ENCODE measurements around the gene COPS7A. TPM values are rescaled to one million over a fixed set of nuclear protein-coding genes. Genes with fewer than 3 reads are reported as not detected.

The COPS7A gene
- total and polyA plus RNA-seq, 9 of the 15 experiments (the other 6 are each of a cell fraction or from before 2014, with no cell fraction given) = 12.7 to 36.0 (median 24.3) TPM

- ChIA-PET CTCF (ENCODE audit: low intra/inter-chr PET ratio) (no interaction called here), POLR2A (interaction anchor here (0.6 to 1.0 kb wide), 4 partner anchors 50 to 352 kb away, joined by 3 read pairs; partner anchors contain the start of gene COPS7A)
- Histone ChIP-seq H3K4me1 (replicated peaks in 1 of 2; ENCODE audit: control insufficient read depth in 2 of 2, insufficient read depth in 2 of 2, low read length in 2 of 2) (peaks cover 10 to 38% of the 10 kb centered on the region in 2 experiments; a peak in 4 of 5 replicates), H2AFZ (ENCODE audit: low read depth, low read length) (no peak overlapping the region), H3K27ac (ENCODE audit: extremely low read depth, low read depth, low read length) (no peak overlapping the region), H3K4me3 (no peak overlapping the region), H3K36me3 (ENCODE audit: control insufficient read depth, insufficient read depth, low read length) (peaks cover 32% of the 10 kb centered on the region; the same call in 2 of the 3 replicates), H3K9me3 (replicated peaks; ENCODE audit: control insufficient read depth, insufficient read depth, low read depth, low read length) (no peaks in the 10 kb centered on the region), H4K20me1 (replicated peaks; ENCODE audit: control insufficient read depth, insufficient read depth, low read length) (no peaks in the 10 kb centered on the region), H3K4me2 (ENCODE audit: insufficient read depth, low read length) (no peak overlapping the region), H3K79me2 (ENCODE audit: control insufficient read depth, insufficient read depth, low read length) (peaks cover 16% of the 10 kb centered on the region), H3K9me1 (ENCODE audit: control insufficient read depth, insufficient read depth, low read length) (no peaks in the 10 kb centered on the region), H3K27me3 (ENCODE audit: control insufficient read depth in 2 of 2, insufficient read depth in 2 of 2, low read length in 2 of 2) (no peaks in the 10 kb centered on the region; a peak in 1 of 5 replicates), H3K9ac (ENCODE audit: insufficient read depth in 1 of 2, low read depth in 2 of 2, low read length in 2 of 2) (peak overlapping the region in 1 of 2 experiments; percentile 58; a peak in 1 of 4 replicates)
- DNase-seq (ENCODE audit: extremely low read depth in 1 of 4, low spot score in 3 of 4) = no peak
- no peak for FAIRE-seq
- in situ Hi-C loops (cut with MboI) (no loop called here), intact Hi-C loops (cut with micrococcal nuclease) (no loop called here)
- WGBS (ENCODE audit: insufficient coverage, low coverage, missing lambda C conversion rate) = 56% methylated on average over 13 of the region's 21 CpGs
- no peak for ATAC-seq
- no TSS peak for BruUV-seq (replicated peaks)
- TF ChIP-seq POLR2G (IDR thresholded peaks at IDR 0.05; ENCODE audit: low read depth, low read length) = 0 out of 2 replicates have a peak, but pooled peaks have one; percentile 21
- TF ChIP-seq AFF4 (CRISPR knock-in tag; IDR thresholded peaks at IDR 0.05) = no peak
- TF ChIP-seq ZNF707 (CRISPR knock-in tag; conservative IDR thresholded peaks at IDR 0.05) = no peak
- TF ChIP-seq AFF1 (IDR thresholded peaks at IDR 0.05; ENCODE audit: low read depth in 1 of 2, partially characterized antibody in 2 of 2) = no peak
- no peak for TF ChIP-seq FOXP4 (CRISPR knock-in tag; IDR thresholded peaks at IDR 0.05; ENCODE audit: borderline replicate concordance)
- no peak for TF ChIP-seq KAT8 (IDR thresholded peaks at IDR 0.05; ENCODE audit: low read depth)
Measured at GRCh38 chr12:6772726-6773589, 49.1 kb downstream of the COPS7A start.

All from K562 (cell line).